Measurements from ENCODE around the gene BBS12. TPM values are rescaled to one million over a fixed set of nuclear protein-coding genes. Genes with fewer than 3 reads are reported as not detected.

BBS12 gene
- total RNA-seq, 4 donors from 2014 or later = 0.72 to 3.8 (median 3.1) TPM

GRCh38 chr4:122766353-122766705, 33.8 kb downstream of the BBS12 start:
- H3K4me3 ChIP-seq (ENCODE audit: low read depth, poor library complexity, severe bottlenecking) = no peak overlapping the region
- TF ChIP-seq CTCF (IDR thresholded peaks at IDR 0.05) = no peak
- TF ChIP-seq POLR2A (IDR thresholded peaks at IDR 0.05) = no peak
- 96 to 97% methylated on average over 3 of the region's 3 CpGs for WGBS, 2 donors
- intact Hi-C loops (cut with DNase I; ENCODE audit: low total_unique reads) = no loop called here
- DNase-seq (ENCODE audit: low spot score in 2 of 2) = no peak

GRCh38 chr4:122766950-122767349, 34.4 kb downstream of the BBS12 start:
- no peak for DNase-seq (ENCODE audit: low spot score in 2 of 2)
- intact Hi-C loops (cut with DNase I; ENCODE audit: low total_unique reads) = no loop called here
- no peak overlapping the region for H3K4me3 ChIP-seq (ENCODE audit: low read depth, poor library complexity, severe bottlenecking)
- 82 to 88% methylated on average over 2 of the region's 2 CpGs for WGBS, 2 donors
- TF ChIP-seq CTCF (IDR thresholded peaks at IDR 0.05) (no peak), POLR2A (IDR thresholded peaks at IDR 0.05) (no peak)

- 44 to 56% methylated on average over 1 of the region's 1 CpG for WGBS, 2 donors
- TF ChIP-seq POLR2A (IDR thresholded peaks at IDR 0.05) (no peak), CTCF (IDR thresholded peaks at IDR 0.05) (no peak)
- no peak for DNase-seq (ENCODE audit: low spot score in 2 of 2)
- intact Hi-C loops (cut with DNase I; ENCODE audit: low total_unique reads) = no loop called here
- no peak overlapping the region for H3K4me3 ChIP-seq (ENCODE audit: low read depth, poor library complexity, severe bottlenecking)
These were observed 39.2 kb downstream of the BBS12 start for GRCh38 chr4:122771724-122772123.

GRCh38 chr4:122772311-122772710, 39.8 kb downstream of the BBS12 start:
- H3K4me3 ChIP-seq (ENCODE audit: low read depth, poor library complexity, severe bottlenecking) = no peak overlapping the region
- WGBS, 2 donors = 61 to 68% methylated on average over 6 of the region's 6 CpGs
- no peak for DNase-seq (ENCODE audit: low spot score in 2 of 2)
- intact Hi-C loops (cut with DNase I; ENCODE audit: low total_unique reads) = no loop called here
- TF ChIP-seq POLR2A (IDR thresholded peaks at IDR 0.05) (no peak), CTCF (IDR thresholded peaks at IDR 0.05) (no peak)

- DNase-seq (ENCODE audit: low spot score in 2 of 2) = no peak
- TF ChIP-seq CTCF (IDR thresholded peaks at IDR 0.05) = no peak
- no peak for TF ChIP-seq POLR2A (IDR thresholded peaks at IDR 0.05)
- intact Hi-C loops (cut with DNase I; ENCODE audit: low total_unique reads) = no loop called here
- no peak overlapping the region for H3K4me3 ChIP-seq (ENCODE audit: low read depth, poor library complexity, severe bottlenecking)
These were observed 40.5 kb downstream of the BBS12 start for GRCh38 chr4:122772986-122773385.

- intact Hi-C loops (cut with DNase I; ENCODE audit: low total_unique reads) = no loop called here
- H3K4me3 ChIP-seq (ENCODE audit: low read depth, poor library complexity, severe bottlenecking) = no peak overlapping the region
- TF ChIP-seq CTCF (IDR thresholded peaks at IDR 0.05) = no peak
- TF ChIP-seq POLR2A (IDR thresholded peaks at IDR 0.05) = no peak
- WGBS, 2 donors = 87 to 88% methylated on average over 3 of the region's 3 CpGs
- DNase-seq (ENCODE audit: low spot score in 2 of 2) = no peak
These were observed 42.5 kb downstream of the BBS12 start for GRCh38 chr4:122775039-122775438.

All from lower leg skin (tissue), 4 donors.